OCI-LY7 (cell line): ENCODE data around the gene CTBP1. TPM values are rescaled to one million over a fixed set of nuclear protein-coding genes. Genes with fewer than 3 reads are reported as not detected.

ENCODE experiments used
- BruUV-seq: library from RNA; stranded (reverse); fragments of 400-500 nt; replicated peaks from 2 replicates; lab custom pipeline; 2021; lab: Mats Ljungman, UMichigan
- CTCF ChIA-PET: fragments of 300-600 bp; sonication (Branson Sonifier 250); formaldehyde crosslinking; loops from one replicate; lab custom pipeline; 2022; ENCODE audit warnings: antibody characterized with exemption; ENCODE audit not compliant: unreplicated experiment; lab: Charles Lee
- POLR2A ChIA-PET: fragments of 300-600 bp; sonication (Branson Sonifier 250); formaldehyde crosslinking; loops from one replicate; lab custom pipeline; 2022; ENCODE audit warnings: antibody characterized with exemption; lab: Charles Lee
- DNase-seq: peaks from one replicate; pipeline ENCODE4 v3.0.0-alpha.2; 2015; ENCODE audit warnings: low spot score
- H2AFZ ChIP-seq: fragments of 200-600 bp; sonication (generic), shearing (Covaris generic); 2 replicates; pipeline ENCODE4 v1.6.1; 2014; ENCODE audit warnings: mild to moderate bottlenecking, antibody characterized with exemption, low read length, moderate library complexity
- H3K27ac ChIP-seq: fragments of 200-600 bp; sonication (generic); 2 replicates; pipeline ENCODE4 v1.5.1; 2014; ENCODE audit warnings: mixed run types, low read depth, mild to moderate bottlenecking, moderate library complexity, low read length, inconsistent platforms; ENCODE audit not compliant: poor library complexity, severe bottlenecking
- H3K36me3 ChIP-seq: fragments of 200-600 bp; sonication (generic); 2 replicates; pipeline ENCODE4 v1.6.1; 2014; ENCODE audit warnings: mild to moderate bottlenecking, antibody characterized with exemption, low read length, moderate library complexity, mixed read lengths; ENCODE audit not compliant: insufficient read depth
- H3K4me1 ChIP-seq: fragments of 200-600 bp; sonication (generic); 2 replicates; pipeline ENCODE4 v1.5.1; 2014; ENCODE audit warnings: mild to moderate bottlenecking, low read length; ENCODE audit not compliant: insufficient read depth, poor library complexity, severe bottlenecking
- H3K4me2 ChIP-seq: fragments of 200-600 bp; sonication (generic); 2 replicates; pipeline ENCODE4 v1.6.1; 2014; ENCODE audit warnings: mild to moderate bottlenecking, low read length
- H3K4me3 ChIP-seq: fragments of 200-600 bp; sonication (generic); 2 replicates; pipeline ENCODE4 v1.5.1; 2014; ENCODE audit warnings: mild to moderate bottlenecking, low read depth, low read length; ENCODE audit not compliant: poor library complexity, severe bottlenecking
- H3K79me2 ChIP-seq: fragments of 200-600 bp; sonication (generic); 2 replicates; pipeline ENCODE4 v1.6.1; 2016; ENCODE audit warnings: low read depth, mild to moderate bottlenecking, low read length, moderate library complexity, mixed read lengths; ENCODE audit not compliant: insufficient read depth
- H3K9me2 ChIP-seq: fragments of 200-600 bp; sonication (generic); 2 replicates; pipeline ENCODE4 v1.6.1; 2016; ENCODE audit warnings: mild to moderate bottlenecking, low read length, mixed read lengths; ENCODE audit not compliant: insufficient read depth
- H3K9me3 ChIP-seq: fragments of 200-600 bp; sonication (generic); 2 replicates; pipeline ENCODE4 v1.6.1; 2014; ENCODE audit warnings: mild to moderate bottlenecking, mixed run types, low read length, mixed read lengths
- H4K20me1 ChIP-seq: fragments of 200-600 bp; sonication (generic); 2 replicates; pipeline ENCODE4 v1.6.1; 2014; ENCODE audit warnings: mild to moderate bottlenecking, antibody characterized with exemption, low read length, moderate library complexity, mixed read lengths; ENCODE audit not compliant: insufficient read depth
- EZH2phosphoT487 ChIP-seq: fragments of 200-600 bp; sonication (generic); IDR thresholded peaks from 2 replicates; pipeline ENCODE4 v1.6.1; 2018; ENCODE audit warnings: low read depth, borderline replicate concordance, mild to moderate bottlenecking, mixed run types, antibody characterized with exemption, low read length, moderate library complexity, mixed read lengths
- intact Hi-C: fragments of 100-400 bp; cut with micrococcal nuclease; formaldehyde crosslinking; loops from one replicate; pipeline ENCODE4 v1.10.0; 2022; ENCODE audit not compliant: unreplicated experiment
- total RNA-seq, 2 experiments: library from RNA; depleted of rRNA in 1 of 2; stranded (reverse); fragments of >200 nt in 1 of 2; shearing (Covaris generic) in 1 of 2; gene quantifications; 2 replicates each; pipeline ENCODE4 v1.2.3, GENCODE V29; 2014 to 2022
- TF ChIP-seq, protein P1 (sequence below): fragments of 200-600 bp; sonication (generic); conservative IDR thresholded peaks from 2 replicates; pipeline ENCODE4 v1.5.1; 2014; ENCODE audit warnings: mild to moderate bottlenecking, antibody characterized with exemption, low read length, moderate library complexity, mixed read lengths

CTBP1 gene
- total RNA-seq, 2 experiments from 2014 or later: 238 to 311 TPM

DNA sequence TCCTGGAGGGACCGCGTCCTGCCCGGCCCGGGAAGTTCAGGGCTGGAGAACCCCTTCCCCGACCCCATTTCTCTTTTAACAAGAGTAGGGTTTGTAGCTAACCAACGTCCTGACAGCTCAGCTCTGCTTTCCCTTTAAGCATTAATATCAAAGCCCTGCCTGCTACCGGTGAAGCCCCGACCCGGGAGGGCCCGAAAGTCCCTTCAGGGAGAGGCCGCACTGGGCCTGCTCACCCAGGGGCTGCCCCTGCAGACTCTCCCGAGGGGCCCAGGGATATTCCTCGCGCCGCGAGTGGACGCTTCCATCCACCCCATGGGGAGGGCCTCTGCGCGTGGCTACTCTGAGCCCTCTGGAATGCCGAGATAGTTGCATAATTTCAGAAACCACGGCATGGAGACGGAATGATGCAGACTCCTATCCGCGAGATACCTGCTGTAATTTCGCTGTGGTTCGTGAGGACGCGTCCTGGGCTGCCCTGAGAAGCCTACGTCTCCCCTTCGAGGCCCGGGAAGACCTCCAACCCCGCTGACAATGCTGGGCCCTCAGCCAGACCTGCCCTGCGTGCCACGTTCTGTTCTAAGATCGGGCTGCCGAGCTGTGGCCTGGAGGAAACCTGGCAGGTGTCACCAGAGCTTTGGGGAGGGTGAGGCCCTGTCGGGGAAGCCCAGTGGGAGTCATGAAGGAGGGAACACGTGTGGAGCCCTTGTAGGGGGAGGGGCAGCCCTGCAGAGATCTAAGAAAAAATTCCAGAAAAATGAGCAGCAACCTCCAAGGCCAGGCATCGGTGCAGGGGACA is 999 bp upstream of the CTBP1 start:
- ChIA-PET CTCF (no interaction called here), POLR2A (interaction anchor here (0.6 to 1.3 kb wide), 5 partner anchors 14 to 97 kb away, joined by 3 to 4 read pairs (median 3); partner anchors contain the start of gene UVSSA)
- Histone ChIP-seq H3K4me2 (peak overlapping the region; percentile 83), H3K9me2 (no peaks in the 10 kb centered on the region), H3K27ac (peak overlapping the region; percentile 76), H3K9me3 (peaks cover 13% of the 10 kb centered on the region; the same call in 1 of the 2 replicates), H3K4me1 (peaks cover 28% of the 10 kb centered on the region), H2AFZ (peak overlapping the region; percentile 65), H3K36me3 (peaks cover 30% of the 10 kb centered on the region), H3K79me2 (peaks cover 40% of the 10 kb centered on the region), H3K4me3 (peak overlapping the region; percentile 76), H4K20me1 (peaks cover 15% of the 10 kb centered on the region)
- TF ChIP-seq, protein P1, sequence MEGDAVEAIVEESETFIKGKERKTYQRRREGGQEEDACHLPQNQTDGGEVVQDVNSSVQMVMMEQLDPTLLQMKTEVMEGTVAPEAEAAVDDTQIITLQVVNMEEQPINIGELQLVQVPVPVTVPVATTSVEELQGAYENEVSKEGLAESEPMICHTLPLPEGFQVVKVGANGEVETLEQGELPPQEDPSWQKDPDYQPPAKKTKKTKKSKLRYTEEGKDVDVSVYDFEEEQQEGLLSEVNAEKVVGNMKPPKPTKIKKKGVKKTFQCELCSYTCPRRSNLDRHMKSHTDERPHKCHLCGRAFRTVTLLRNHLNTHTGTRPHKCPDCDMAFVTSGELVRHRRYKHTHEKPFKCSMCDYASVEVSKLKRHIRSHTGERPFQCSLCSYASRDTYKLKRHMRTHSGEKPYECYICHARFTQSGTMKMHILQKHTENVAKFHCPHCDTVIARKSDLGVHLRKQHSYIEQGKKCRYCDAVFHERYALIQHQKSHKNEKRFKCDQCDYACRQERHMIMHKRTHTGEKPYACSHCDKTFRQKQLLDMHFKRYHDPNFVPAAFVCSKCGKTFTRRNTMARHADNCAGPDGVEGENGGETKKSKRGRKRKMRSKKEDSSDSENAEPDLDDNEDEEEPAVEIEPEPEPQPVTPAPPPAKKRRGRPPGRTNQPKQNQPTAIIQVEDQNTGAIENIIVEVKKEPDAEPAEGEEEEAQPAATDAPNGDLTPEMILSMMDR: no peak
- no TSS peak for BruUV-seq
- DNase-seq: no peak
- intact Hi-C loops: loop anchor here (1.0 to 10.0 kb wide), 6 partner anchors 17 to 621 kb away; partner anchors contain the start of genes FGFRL1, MAEA and NSD2

DNA sequence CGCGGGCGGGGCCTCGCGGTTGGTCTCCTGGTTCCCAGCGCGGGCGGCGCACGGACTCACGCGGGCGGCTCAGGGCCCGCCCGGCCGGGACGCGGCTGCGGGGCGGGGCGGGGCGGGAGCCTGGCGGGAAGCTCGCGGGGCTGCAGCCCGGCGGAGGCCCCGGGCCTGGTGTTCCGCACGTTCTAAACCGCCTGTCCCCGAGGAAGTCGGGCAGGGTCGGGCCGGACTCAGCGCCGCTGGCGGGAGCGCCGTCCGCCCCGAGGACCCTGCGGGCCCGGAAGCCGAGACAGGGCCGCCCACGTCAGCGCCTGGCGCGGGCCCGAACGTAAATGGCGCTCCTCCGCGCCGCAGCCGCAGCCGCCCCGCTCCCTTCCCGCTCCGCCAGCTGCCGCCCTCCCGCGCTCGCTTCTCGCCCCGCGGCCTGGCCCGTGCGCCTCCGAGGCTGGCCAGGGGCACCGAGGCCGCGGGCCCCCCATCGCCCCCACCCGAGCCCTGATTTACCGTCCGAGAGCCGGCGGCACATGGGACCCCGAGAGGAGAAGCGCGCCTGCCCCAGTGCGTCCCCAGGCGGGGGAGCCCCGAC is 309 bp upstream of the CTBP1 start:
- Histone ChIP-seq H3K4me1 (peaks cover 28% of the 10 kb centered on the region), H3K9me2 (no peaks in the 10 kb centered on the region), H3K27ac (peak overlapping the region; percentile 76), H3K36me3 (peaks cover 30% of the 10 kb centered on the region), H4K20me1 (peaks cover 15% of the 10 kb centered on the region), H3K9me3 (peaks cover 6% of the 10 kb centered on the region; the same call in 1 of the 2 replicates), H3K79me2 (peaks cover 47% of the 10 kb centered on the region), H2AFZ (peak overlapping the region; percentile 65), H3K4me2 (peak overlapping the region; percentile 83), H3K4me3 (peak overlapping the region; percentile 76)
- BruUV-seq: TSS peak; percentile 18
- intact Hi-C loops: loop anchor here (1.0 to 10.0 kb wide), 5 partner anchors 40 to 622 kb away; partner anchors contain the start of genes FGFRL1, MAEA and NSD2
- TF ChIP-seq, protein P1: no peak
- TF ChIP-seq EZH2phosphoT487: no peak
- POLR2A ChIA-PET: interaction anchor here (0.7 to 1.3 kb wide), 3 partner anchors 13 to 84 kb away, joined by 3 to 4 read pairs (median 3); no protein-coding TSS in a partner anchor
- CTCF ChIA-PET: no interaction called here
- peak; percentile 93 for DNase-seq
